22Rv1 (cell line): ENCODE measurements around the gene TMEM270.

Experiments used
- ZFX ChIP-seq: fragments of 450-650 bp; IDR thresholded peaks from 2 replicates; pipeline ENCODE4 v1.6.1; 2017; ENCODE audit warnings: antibody characterized with exemption, borderline replicate concordance
- TF ChIP-seq, protein P1 (sequence below): fragments of 450-650 bp; IDR thresholded peaks from 2 replicates; pipeline ENCODE4 v1.5.1; 2017; ENCODE audit warnings: mild to moderate bottlenecking

DNA sequence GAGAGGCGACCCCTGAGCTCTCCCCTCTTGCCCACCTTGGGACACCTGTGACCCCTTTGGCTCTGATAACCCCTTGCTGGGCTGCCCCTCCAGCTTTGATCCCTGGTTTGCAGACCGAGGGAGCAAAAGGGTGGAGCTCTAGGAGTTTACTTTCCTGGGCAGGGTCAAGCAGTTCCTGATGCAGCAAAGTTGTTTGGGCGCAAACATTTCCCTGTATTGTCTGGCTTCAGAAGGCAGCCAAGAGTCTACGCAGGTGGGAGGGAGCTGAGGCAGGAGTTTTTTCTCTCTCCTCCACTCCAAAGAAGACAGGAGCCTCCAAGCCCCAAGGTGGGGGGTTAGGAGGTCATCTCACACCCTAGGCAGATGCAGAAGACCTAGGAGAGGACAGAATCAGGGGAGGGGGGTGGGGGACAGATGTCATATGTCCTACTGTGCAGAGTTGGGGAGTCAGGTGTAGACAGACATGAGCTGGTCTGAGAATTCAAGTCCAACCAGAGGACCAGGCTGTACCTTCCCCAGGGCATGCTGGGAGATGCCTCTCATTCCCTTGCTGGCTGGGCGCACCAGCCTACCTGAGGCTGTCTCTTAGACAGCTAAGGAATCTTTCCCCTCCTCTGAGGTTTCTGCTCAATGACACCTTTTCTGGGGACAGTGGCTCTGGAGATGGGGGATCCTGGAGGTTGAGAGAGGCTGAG lies 20.5 kb downstream of the TMEM270 start:
- TF ChIP-seq, protein P1, sequence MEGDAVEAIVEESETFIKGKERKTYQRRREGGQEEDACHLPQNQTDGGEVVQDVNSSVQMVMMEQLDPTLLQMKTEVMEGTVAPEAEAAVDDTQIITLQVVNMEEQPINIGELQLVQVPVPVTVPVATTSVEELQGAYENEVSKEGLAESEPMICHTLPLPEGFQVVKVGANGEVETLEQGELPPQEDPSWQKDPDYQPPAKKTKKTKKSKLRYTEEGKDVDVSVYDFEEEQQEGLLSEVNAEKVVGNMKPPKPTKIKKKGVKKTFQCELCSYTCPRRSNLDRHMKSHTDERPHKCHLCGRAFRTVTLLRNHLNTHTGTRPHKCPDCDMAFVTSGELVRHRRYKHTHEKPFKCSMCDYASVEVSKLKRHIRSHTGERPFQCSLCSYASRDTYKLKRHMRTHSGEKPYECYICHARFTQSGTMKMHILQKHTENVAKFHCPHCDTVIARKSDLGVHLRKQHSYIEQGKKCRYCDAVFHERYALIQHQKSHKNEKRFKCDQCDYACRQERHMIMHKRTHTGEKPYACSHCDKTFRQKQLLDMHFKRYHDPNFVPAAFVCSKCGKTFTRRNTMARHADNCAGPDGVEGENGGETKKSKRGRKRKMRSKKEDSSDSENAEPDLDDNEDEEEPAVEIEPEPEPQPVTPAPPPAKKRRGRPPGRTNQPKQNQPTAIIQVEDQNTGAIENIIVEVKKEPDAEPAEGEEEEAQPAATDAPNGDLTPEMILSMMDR, result no peak
- no peak for TF ChIP-seq ZFX
